ENCODE results near the gene ITPKC.
"Not testable (repeated sequence)": the region's sequence is repeated elsewhere in the genome, so short reads cannot be mapped to it uniquely, and the experiment has no call there.

The ITPKC gene

DNA sequence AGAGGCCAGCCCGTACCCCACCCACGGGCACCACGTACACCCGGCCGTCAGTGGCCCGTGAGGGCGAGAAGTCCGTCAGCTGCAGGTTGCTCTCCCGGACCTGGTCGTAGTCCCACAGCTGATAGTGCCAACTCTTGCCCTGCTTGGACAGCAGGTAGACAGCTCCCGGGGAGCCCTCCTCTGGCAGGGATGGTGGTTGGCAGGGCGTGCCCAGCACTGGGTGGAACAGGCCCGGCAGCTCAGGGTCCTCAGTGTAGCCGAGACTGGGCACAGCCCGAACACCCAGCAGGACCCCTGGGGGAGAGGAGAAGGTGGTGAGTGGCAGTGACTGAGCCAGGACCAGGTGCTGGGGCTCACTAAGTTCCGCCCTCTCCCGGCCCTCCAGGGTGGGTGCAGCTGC is 25.6 kb downstream of the ITPKC start:
- FAIRE-seq, result no peak

DNA sequence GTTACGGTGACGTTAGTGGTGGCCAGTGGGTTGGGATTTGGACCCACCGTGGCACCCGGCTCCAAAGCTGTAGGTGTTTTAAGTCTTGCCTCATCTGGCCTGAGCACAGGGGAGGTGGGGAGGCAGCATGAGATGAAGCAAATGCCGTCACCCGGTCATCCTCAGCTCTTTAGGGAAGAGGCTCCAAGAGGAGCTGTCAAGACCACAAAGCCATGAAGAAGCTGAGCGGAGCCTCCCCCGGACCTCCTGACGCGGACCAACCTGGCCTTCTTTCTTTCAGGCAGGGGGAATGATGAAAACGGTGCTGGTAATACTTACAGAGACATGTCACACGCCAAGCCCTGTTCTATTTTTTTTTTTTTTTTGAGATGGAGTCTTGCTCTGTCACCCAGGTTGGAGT is 26.0 kb downstream of the ITPKC start:
- FAIRE-seq, result no peak

DNA sequence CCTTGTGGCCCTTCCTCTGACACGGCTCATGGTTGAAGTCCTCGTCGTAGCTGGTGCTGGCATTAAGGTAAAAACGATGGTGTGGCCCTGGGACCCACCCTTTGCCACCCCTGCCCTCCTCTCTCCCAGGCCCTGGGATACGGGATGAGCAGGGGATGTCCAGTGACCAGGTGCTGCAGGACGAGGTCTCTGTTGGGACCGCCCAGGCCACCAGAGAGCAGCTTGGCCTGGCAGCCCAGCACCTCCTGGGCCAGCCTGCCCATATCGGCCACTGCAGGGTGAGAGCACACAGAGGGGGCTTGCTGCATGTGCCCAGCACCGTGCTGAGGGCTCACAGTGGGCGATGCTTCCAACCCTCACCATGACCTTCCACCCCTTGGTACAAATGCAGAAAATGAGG is 27.0 kb downstream of the ITPKC start:
- FAIRE-seq, result no peak

DNA sequence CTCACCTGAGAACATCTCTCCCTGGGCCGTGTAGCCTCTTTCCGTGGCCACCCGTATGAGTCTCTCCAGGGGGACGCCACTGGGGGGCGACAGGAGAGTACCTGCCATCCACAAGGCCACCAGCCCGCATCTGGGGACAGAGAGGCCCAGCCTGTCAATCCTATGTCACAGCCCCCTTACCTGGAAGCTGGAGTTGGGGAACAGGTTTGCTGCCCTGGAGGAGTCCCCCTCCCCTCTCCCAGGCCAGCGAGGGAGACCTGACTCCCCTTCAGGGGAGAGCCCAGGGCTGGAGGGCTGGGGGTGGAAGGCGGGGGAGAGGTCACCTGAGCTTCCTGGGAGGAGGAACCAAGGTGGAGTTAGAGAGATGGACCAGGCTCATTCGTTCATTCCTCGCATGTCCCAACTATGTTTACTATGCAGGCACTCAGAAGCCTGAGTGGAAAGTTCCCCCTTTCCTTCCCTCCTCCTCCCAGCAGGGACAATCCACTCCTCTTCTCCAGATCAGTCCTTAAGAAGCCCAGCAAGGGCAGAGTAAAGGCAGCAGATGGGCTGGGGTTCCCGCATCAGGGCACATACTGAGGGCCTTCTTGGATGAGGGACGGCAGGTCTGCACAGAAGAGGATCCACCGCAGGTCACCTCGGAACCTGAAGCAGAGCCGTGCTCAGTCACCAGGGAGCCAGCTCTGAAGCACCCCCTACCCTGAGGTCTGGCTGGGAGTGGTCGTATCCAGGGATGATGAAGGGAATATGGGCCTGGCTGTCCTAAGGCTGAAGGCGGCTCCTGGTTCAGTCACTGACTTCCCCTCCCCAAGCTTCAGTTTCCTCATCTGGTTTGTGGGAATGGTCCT is 27.9 kb downstream of the ITPKC start:
- FAIRE-seq, result no peak

DNA sequence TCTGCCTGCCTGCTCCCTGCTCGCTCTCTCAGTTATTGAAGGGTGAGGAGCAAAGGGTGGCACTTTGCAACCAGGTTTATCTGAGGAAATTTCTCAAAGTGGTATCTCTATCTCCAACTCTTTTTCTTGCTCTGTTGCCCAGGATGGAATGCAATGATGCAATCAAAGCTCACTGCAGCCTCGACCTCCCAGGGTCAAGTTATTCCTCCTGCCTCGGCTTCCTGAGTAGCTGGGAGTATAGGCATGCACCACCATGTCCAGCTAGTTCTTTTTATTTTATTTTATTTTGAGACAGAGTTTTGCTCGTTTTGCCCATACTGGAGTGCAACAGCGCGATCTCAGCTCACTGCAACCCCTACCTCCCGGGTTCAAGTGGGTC is 28.5 kb downstream of the ITPKC start:
- no peak for FAIRE-seq

DNA sequence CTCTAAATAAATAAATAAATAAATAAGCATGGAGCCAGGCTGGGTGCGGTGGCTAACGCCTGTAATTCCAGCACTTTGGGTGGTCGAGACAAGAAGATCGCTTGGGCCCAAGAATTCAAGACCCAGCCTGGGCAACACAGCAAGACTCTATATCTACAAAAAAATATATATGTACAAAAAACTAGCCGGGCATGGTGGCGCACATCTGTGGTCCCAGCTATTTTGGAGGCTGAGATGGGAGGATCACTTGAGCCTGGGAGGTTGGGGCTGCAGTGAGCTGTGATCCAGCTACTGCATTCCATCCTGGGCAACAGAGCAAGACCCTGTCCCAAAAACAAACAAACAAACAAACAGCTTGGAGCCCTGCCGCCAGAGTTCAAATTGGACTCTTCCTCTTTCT is 30.6 kb downstream of the ITPKC start:
- FAIRE-seq, result no peak

DNA sequence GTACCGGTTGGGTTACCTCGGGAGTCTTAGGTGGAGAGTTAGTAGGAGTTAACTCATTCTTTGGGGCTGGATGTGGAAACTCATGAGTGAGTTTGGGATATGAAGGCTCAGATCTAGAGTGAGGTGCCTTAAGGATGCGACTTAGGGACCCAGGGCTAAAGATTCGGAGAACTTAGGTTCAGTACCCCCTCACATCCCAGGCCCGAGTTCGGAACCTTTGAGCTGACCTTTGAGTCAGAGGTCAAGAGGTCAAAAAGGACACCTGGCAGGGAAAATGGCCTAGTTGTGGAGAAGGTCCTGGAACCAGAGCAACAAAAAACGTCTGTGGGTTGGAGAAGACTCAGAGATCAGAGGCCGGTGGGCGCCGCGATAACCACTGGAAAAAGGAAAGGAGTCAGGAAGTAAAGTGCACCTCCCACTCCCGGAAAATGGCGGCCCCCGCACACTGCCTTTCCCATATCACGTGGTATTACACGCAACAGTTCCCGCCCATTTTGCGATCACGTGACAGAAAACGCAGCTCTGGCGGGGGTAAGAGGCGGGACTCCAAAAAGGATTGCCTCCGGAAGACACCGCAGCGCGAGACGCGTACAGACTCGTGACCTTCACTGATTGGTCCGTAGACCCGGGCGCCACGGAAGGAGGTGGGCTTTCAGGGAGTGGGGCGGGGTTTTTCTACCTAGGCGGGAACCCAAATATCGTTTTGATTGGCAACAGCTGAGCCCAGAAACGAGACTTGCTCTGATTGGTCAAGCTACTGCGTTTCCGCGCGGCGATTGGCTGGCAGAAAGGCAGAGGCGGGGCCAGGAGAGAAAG is 33.4 kb downstream of the ITPKC start, which contains the start of gene ACTMAP:
ACTMAP (minus strand) TSS at position 420 of the 816 bp plus-strand sequence. CDS start 674 bp downstream, outside the sequence.
- peak; percentile 99 for FAIRE-seq

DNA sequence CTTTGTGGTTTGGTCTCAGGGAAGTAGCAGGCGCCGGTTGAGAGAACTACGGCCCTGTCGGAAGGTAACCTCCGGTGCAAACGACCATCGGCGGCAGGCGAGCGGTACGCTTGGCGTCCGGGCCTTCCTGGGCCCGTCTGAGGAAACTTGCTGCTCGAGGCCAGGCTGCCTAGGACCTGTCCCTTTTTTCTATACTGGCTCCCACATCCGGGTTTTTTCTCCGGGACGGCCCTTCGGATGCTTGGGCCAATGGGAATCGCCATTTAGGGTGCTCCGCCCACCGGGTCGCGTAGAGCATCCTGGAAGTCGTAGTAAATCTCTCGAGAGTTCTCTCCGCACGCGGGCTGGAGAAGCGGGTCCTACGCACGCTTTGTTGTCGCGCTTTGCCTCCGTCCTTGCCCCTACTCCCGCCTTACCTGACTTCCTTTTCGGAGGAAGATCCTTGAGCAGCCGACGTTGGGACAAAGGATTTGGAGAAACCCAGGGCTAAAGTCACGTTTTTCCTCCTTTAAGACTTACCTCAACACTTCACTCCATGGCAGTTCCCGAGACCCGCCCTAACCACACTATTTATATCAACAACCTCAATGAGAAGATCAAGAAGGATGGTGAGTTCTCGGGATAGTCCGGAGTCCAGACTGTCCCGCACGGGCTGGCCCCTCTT is 34.1 kb downstream of the ITPKC start, which contains the start of gene SNRPA:
SNRPA (plus strand) TSS at position 330 of the 664 bp plus-strand sequence; CDS start at position 536, 206 bp downstream.
- FAIRE-seq, result peak; percentile 41

DNA sequence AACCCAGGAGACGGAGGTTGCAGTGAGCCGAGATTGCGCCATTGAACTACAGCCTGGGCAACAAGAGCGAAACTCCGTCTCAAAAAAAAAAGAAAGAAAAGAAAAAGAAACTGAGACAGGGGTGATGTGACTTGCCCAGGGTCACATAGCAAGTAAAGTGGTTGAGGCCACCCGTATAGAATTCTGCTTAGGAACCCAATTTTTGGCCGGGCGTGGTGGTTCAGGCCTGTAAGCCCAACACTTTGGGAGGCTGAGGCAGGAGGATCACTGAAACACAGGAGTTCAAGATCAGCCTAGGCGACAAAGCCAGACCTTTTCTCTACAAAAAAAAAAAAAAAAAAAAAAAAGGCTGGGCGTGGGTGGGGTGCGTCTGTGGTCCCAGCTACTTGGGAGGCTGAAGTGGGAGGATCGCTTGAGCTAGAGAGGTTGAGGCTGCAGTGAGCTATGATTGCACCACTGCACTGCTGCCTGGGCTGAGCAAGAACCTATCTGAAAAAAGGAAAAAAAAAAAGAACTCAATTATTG is 35.4 kb downstream of the ITPKC start:
- no peak for FAIRE-seq

DNA sequence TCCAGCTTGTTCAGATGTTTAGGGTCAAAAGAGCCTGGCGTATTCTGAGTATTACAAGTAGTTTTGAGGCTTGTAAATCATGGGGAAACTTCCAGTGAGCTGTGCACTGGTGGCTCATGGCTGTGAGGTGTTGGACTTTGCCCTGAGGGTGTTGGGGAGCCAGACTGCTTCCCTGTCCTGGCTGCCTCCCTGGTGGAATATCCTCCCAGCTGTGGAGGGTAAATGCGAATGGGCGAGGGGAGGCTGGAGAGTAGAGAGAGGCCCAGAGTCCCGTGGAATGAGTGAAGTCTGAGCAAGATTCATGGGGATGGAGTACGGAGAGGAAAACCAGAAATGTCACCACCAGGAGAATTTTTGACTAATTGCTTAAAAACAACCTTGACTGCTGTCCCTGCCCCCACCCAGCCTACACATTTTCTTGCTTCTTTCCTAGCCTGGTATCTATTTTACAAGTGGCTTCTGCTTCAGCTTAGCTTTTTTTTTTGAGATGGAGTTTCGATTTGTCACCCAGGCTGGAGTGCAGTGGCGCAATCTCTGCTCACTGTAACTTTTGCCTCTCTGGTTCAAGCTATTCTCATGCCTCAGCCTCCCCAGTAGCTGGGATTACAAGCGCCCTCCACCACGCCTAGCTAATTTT is 37.8 kb downstream of the ITPKC start:
- FAIRE-seq, result no peak

DNA sequence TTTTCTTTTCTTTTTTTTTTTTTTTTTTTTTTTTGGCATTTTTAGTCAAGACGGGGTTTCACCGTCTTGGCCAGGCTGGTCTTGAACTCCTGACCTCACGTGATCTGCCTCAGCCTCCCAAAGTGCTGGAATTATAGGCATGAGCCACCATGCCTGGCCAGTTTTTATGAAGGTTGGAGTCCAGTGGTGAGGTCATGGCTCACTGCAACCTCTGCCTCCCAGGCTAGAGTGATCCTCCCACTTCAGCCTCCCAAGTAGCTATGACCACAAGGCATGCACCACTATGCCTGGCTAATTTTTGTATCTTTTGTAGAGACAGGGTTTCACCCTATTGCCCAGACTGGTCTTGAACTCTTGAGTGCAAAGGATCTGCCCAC is 38.3 kb downstream of the ITPKC start:
- FAIRE-seq, result no peak

DNA sequence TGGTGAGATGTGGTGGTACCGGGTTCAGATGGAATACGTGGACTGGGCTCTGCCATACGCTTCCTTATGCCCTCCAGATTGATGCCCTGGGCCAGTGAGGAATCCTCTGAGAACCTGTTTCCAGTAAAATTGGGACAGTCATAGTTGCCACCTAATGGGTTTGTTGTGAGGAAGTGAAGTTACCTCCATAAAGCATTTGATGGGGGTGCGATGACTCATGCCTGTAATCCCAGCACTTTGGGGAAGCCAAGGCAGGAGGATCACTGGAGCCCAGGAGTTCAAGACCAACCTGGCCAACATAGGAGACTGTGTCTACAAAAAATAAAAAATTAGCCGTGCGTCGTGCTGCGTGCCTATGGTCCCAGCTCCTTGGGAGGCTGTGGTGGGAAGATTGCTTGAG is 38.9 kb downstream of the ITPKC start:
- no peak for FAIRE-seq

DNA sequence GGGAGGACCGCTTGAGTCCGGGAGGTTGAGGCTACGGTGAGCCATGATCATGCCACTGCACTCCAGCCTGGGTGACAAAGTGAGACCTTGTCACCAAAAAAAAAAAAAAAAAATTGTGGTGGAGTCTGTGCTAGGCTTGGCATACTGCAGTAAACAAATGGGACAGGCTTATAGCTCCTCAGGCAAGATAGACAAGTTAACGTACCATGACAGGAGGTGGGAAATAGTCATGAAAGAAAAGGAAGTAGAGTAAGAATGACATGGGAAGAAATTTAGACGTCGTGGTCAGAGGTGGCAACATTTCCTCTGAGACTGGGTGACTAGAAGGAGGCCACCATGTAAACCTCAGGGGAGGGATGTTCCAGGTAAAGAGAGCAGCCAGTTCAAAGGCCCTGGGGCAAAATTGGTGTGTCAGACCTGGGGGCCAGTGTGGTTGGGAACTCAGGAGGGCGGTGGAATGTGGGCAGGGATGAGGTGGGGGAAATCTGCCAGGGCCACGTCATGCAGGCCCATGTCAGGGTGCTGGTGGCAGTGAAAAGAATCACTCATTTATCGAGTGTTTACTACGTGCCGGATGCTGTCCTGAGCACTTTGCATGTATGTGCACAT is 39.7 kb downstream of the ITPKC start:
- no peak for FAIRE-seq

DNA sequence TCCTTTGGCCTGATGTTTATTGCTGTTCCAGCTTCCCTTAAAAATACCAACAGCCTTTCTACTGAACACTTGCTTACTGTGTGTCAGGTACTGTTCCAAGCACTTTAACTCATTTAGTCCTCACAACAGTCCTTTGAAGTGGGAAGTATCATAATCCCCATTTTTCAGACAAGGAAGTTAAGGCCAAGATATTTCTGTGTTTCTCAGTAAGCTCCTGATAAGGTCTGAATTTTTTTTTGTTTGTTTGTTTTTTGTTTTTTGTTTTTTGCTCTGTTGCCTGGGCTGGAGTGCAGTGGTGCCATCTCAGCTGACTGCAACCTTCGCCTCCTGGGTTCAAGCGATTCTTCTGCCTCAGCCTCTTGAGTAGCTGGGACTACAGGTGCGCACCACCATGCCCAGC is 41.6 kb downstream of the ITPKC start:
- FAIRE-seq, result no peak

DNA sequence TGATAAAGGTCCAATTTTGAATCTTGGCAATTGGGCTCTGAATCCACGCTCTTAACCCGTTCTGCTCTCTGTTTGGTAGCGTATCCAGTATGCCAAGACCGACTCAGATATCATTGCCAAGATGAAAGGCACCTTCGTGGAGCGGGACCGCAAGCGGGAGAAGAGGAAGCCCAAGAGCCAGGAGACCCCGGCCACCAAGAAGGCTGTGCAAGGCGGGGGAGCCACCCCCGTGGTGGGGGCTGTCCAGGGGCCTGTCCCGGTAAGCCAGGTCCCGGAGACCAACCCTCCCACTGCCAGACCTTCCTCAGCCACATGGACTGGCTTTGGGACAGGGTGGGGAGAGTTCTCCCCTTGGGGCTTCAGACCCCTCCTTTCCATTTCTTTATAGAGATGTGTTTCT is 42.4 kb downstream of the ITPKC start:
- no peak for FAIRE-seq

DNA sequence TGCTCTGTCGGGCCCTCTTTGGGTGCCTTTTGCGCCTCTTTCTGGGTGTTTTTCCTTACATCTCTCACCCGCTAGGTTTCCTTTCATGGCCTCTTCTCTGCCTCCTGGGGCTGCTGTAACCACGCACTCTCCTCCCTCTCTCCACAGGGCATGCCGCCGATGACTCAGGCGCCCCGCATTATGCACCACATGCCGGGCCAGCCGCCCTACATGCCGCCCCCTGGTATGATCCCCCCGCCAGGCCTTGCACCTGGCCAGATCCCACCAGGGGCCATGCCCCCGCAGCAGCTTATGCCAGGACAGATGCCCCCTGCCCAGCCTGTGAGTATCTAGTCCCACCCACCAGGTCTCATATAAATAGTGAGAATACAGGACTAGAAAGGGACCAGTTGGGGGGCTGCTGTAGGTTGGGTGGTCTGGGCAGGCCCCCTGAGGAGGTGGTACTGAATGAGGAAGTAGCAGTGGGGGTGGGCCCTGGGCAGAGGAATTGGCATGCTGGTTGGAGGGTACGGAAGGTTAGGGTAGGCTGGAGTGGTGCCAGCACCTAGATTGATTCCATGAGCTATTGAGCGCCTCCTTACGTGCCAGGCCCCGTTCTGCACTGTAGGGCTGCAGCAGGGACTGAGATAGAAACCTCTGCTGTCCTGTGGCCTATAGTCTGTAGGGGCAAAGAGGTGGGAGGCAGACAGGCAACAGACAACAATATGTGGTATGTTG is 46.0 kb downstream of the ITPKC start:
- no peak for FAIRE-seq

DNA sequence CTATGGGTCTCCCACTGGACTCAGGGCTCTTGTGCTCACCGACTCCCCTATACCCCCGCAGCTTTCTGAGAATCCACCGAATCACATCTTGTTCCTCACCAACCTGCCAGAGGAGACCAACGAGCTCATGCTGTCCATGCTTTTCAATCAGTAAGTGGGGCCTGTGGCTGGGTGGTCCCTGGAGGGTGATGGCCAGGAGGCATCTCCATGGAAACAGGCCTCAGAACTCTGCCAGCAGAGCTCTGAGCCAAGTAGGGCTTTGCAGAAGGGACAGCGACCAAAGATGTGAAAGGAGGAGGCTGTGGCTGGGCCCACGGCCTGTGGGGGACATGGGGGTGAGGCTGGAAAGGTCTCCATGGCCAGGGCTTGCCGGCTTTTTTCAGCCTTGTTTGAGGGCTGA is 46.6 kb downstream of the ITPKC start:
- no peak for FAIRE-seq

DNA sequence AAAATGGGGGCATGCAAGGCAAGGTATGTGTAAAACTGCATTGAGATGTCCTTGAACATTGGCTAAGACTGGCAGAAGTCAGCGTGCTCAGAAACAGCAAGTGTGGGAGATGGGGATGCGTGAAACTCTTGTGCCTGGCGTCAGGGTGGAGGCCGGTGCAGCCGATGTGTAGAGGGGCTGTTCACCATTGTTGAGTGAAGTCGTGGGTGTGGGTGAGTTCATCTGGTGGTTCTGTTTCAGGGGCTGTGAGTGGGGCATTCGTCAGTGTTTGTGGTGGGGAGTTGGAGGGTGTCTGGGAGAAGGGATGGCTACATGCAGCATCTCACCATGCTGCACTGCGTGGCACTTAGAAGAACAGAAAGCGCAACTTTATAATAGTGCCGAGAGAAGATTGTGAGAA is 47.1 kb downstream of the ITPKC start:
- FAIRE-seq, result no peak

DNA sequence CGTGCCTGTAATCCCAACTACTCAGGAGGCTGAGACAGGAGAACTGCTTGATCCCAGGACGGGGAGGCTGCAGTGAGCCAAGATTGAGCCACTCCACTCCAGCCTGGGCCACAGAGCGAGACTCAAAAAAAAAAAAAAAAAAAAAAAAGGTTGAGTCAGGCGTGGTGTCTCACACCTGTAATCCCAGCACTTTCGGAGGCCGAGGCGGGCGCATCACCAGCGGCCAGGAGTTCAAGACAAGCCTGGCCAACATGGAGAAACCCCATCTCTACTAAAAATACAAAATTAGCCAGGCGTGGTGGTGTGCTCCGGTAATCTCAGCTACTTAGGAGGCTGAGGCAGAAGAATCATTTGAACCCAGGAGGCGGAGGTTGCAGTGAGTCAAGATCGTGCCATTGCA is 49.5 kb downstream of the ITPKC start:
- not testable (repeated sequence) for FAIRE-seq

DNA sequence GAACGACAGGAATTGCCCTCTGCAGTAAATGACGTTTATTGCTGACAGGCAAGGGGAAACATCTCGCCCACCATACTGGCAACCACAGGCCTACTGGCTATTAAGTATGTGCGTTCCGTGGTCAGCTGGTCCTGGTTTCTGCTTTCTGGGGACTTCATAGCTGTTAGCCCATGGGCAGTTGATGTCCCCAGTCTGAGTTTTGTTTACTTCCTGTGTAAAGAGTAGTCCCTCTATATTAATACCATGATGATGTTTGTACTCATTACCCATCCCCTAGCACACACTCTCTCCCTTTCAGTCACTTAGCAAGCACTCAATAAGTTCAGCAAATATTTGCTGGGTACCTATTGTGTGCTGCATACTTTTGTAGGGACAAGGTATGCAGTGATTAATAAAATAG is 52.0 kb downstream of the ITPKC start:
- FAIRE-seq, result no peak

DNA sequence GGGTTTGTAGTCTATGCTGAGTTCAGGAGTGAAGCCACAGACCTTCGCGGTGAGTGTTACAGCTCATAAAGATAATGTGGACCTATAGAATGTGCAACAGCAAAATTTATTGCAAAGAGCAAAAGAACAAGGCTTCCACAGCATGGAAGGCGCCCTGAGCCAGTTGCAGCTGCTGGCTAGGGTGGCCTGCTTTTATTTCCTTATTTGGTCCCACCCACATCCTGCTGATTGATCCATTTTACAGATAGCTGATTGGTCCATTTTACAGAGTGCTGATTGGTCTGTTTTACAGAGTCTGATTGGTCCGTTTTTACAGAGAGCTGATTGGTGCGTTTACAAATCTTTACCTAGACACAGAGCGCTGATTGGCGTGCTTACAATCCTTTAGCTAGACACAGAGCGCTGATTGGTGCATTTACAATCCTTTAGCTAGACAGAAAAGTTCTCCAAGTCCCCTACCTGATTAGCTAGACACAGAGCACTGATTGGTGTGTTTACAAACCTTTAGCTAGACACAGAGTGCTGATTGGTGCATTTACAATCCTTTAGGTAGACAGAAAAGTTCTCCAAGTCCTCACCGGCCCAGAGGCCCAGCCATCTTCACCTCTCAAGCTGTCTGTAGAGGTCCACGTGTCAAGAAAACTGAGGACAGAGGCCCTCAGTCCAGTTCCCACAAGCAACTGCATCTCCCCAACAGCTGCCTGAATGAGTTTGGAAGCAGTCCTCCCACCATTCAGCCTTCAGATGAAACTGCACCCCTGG is 54.4 kb downstream of the ITPKC start:
- FAIRE-seq, result not testable (repeated sequence)
